Midbrain (tissue), 1 donor: ENCODE measurements around the gene PLPPR2.
"Not testable (repeated sequence)": the region's sequence is repeated elsewhere in the genome, so short reads cannot be mapped to it uniquely, and the experiment has no call there.

Experiments used
- DNase-seq: peaks from one replicate; lab custom pipeline; 2025; lab: John Stamatoyannopoulos, UW

The PLPPR2 gene

DNA sequence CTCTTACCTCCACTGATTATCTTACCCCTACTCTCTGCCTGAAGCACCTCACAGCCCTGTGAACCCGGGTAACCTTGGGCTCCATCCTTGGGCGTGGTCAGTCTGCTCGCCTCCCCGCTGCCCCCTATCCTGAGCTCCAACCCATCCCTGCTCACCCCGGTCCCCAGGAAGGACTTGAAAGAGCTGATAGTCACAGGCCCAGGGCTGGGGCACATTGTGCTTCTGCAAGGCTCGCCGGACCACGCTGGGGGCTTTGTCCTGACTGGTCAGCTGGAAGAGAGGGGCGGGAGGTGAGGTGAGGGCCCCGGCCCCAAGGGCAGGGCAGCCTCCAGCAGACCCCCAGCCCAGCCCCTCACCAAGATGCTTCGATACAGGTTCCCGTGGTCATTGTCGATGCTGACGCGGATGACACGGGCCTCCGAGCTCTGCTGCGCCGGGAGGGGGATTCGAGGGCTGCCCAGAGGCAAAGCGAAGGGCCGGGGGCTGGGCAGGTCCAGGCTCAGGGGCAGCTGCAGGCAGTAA lies 41.9 kb downstream of the PLPPR2 start:
- no peak for DNase-seq

GRCh38 chr19:11399667-11400066 lies 44.4 kb downstream of the PLPPR2 start:
- DNase-seq = no peak

- no peak for DNase-seq
Measured at GRCh38 chr19:11400798-11401197, 45.6 kb downstream of the PLPPR2 start.

DNA sequence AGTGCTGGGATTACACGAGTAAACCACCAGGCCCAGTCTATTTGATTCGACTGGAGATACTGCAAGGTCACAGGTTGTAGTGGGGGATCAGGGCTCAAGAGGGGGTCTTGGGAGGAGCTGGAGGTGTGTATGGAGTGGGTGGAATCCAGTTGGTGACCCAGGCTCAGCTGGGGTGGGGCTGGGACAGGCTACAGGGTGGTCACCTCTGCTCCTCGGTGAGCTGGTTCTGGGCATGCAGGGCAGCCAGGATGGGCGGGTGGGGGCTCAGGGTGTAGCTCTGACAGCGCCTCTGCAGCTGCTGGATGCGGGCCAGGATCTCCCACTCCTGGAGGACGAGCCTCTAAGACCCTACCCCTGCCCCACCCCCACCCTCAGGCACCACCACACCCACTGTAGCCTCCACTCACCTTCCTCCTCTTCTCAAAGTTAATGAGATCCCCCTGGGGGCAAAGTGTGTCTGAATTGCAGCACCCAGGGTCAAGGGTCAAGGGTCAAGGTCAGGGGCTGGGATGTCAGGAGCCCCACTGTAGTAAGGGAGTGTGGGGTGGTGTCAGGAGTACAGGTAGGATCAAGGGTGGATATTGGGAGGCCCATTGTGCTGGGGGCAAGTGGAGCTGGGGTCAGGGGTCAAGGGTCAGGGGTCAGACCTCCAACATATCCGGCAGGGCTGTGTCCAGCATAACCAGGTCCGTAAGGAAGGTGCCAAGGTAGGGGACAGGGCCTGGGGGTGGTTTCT lies 46.7 kb downstream of the PLPPR2 start:
- no peak for DNase-seq

DNA sequence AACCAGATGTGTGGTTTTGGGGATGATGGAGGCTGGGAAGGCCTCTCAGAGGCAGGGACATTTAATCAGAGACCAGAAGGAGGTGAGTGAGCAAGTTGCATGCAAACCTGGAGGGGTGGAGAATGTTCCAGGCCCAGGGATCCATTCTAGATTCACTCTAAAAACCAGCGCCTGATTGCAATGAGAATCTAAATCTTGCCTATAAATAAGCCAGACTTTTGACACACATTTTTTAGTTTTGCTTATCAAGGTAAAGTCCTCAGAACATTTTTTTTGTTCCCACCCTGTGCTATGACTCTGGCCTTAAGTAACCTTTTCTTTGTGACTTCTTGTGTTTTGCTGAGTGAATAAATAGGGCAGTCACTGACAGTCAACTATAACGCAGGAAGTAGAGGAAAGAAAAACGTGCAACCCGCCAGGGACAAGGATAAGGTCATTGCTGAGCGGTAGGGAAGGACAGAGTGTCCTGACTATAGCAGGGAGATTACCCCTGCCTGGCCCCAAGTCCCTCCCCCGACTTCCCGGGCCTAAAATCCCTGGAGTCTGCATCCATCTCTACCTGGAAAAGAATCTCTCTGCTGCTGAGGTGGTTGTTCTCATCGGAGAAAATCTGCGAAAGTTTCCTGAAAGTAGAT lies 49.5 kb downstream of the PLPPR2 start:
- no peak for DNase-seq

GRCh38 chr19:11405846-11406643 lies 50.8 kb downstream of the PLPPR2 start:
- DNase-seq = no peak

DNA sequence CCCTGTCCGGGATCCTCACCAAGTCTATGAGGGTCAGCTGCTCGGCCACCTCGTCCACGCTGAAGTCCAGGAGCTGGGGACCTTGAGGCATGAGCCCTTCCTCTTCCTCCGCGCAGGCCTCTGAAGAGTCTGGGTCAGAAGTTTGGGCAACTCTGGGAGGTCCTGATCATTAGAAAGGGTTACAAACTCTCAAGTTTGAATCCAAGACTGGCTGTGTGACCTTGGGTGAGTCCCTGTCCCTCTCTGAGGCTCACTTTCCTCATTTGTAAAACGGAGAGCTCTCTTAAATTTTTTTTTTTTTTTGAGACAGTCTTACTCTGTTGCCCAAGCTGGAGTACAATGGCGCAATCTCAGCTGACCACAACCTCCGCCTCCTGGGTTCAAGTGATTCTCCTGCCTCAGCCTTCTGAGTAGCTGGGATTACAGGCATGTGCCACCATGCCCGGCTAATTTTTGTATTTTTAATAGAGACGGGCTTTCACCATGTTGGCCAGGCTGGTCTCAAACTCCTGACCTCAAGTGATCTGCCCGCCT lies 51.5 kb downstream of the PLPPR2 start:
- not testable (repeated sequence) for DNase-seq

DNA sequence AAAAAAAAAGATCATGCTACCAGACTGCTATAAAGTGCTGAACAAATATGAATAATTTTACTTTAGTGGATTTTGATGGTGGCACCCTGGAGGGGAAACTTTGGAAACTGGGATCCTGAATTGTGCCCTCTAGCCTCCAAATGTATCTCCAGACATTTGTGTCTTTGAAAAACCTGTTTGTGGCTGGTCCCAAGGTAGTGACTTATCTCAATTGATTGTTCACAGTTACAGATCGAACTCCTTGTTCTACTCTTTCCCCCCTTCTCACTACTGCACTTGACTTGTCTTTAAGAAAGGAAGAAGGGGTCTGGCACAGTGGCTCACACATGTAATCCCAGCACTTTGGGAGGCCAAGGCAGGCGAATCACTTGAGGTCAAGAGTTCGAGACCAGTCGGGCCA lies 53.4 kb downstream of the PLPPR2 start:
- no peak for DNase-seq

GRCh38 chr19:11410682-11411081 lies 55.5 kb downstream of the PLPPR2 start:
- DNase-seq = no peak

DNA sequence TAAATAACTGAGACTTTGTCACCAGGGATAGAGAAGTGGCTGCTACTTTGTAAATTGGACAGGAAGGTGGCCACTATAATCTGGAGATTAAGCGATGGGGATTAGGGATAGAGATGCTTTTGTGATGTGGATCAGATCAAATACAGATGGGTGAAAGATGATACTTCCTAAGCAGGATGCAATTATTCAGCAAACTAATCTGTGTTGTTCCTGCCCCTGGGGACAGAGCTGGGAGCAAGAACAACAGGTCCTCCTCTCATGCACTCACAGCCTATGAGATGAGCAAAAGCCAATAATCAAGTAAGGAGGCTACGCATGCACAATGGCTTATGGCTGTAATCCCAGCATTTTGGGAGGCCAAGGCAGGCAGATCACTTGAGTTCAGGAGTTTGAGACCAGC lies 59.3 kb downstream of the PLPPR2 start:
- no peak for DNase-seq
